Neural cell (in vitro differentiated cells): ENCODE measurements around the gene TMEM218. TPM values are rescaled to one million over a fixed set of nuclear protein-coding genes. Genes with fewer than 3 reads are reported as not detected.

ENCODE experiments used
- H2AFZ ChIP-seq: fragments of 200-600, 300-800 bp; sonication (generic), shearing (Covaris generic); 2 replicates; pipeline ENCODE4 v1.6.0; 2014; ENCODE audit warnings: low read depth, mild to moderate bottlenecking, antibody characterized with exemption, low read length, moderate library complexity
- H3F3A ChIP-seq: fragments of 200-600 bp; shearing (Covaris generic); 2 replicates; pipeline ENCODE4 v1.6.1; 2016; ENCODE audit warnings: mild to moderate bottlenecking, moderate library complexity, mixed read lengths, antibody characterized with exemption, low read length; ENCODE audit not compliant: insufficient read depth, poor library complexity, severe bottlenecking
- H3K27ac ChIP-seq: fragments of 200-600, 300-800 bp; sonication (generic), shearing (Covaris generic); 2 replicates; pipeline ENCODE4 v1.5.1; 2014; ENCODE audit warnings: mild to moderate bottlenecking, low read length, moderate library complexity
- H3K27me3 ChIP-seq: fragments of 300-800, 200-600 bp; sonication (generic), shearing (Covaris generic); 2 replicates; pipeline ENCODE4 v1.6.0; 2014; ENCODE audit warnings: mild to moderate bottlenecking, low read depth, low read length, moderate library complexity; ENCODE audit not compliant: insufficient read depth
- H3K36me3 ChIP-seq: fragments of 300-800, 200-600 bp; sonication (generic), shearing (Covaris generic); 2 replicates; pipeline ENCODE4 v1.5.1; 2014; ENCODE audit warnings: mild to moderate bottlenecking, antibody characterized with exemption, low read length, moderate library complexity; ENCODE audit not compliant: insufficient read depth
- H3K4me2 ChIP-seq: fragments of 300-800, 200-600 bp; sonication (generic), shearing (Covaris generic); 2 replicates; pipeline ENCODE4 v1.6.0; 2014; ENCODE audit warnings: mild to moderate bottlenecking, low read length
- H3K4me3 ChIP-seq: fragments of 300-800, 200-600 bp; sonication (generic), shearing (Covaris generic); 2 replicates; pipeline ENCODE4 v1.5.1; 2014; ENCODE audit warnings: mild to moderate bottlenecking, low read length, moderate library complexity
- H3K79me2 ChIP-seq: fragments of 200-600 bp; shearing (Covaris generic); replicated peaks from 2 replicates; pipeline ENCODE4 v1.6.0; 2014; ENCODE audit warnings: mild to moderate bottlenecking, low read length, moderate library complexity; ENCODE audit not compliant: insufficient read depth
- H3K9ac ChIP-seq: fragments of 300-800, 200-600 bp; sonication (generic), shearing (Covaris generic); 2 replicates; pipeline ENCODE4 v1.6.1; 2016; ENCODE audit warnings: mild to moderate bottlenecking, low read length, mixed read lengths
- H3K9me2 ChIP-seq: fragments of 200-600 bp; shearing (Covaris generic); 2 replicates; pipeline ENCODE4 v1.6.1; 2016; ENCODE audit warnings: mild to moderate bottlenecking, low read length, mixed read lengths; ENCODE audit not compliant: insufficient read depth
- H3K9me3 ChIP-seq: fragments of 200-600, 300-800 bp; sonication (generic), shearing (Covaris generic); 2 replicates; pipeline ENCODE4 v1.6.1; 2016; ENCODE audit warnings: mild to moderate bottlenecking, mixed run types, low read length, moderate library complexity, mixed read lengths
- H4K20me1 ChIP-seq: fragments of 200-600 bp; shearing (Covaris generic); 2 replicates; pipeline ENCODE4 v1.6.1; 2016; ENCODE audit warnings: mild to moderate bottlenecking, mixed run types; ENCODE audit not compliant: insufficient read depth
- EP300 ChIP-seq: fragments of 450-650 bp; conservative IDR thresholded peaks from 2 replicates; pipeline ENCODE4 v1.6.1; 2014; ENCODE audit warnings: antibody characterized with exemption, mild to moderate bottlenecking, moderate library complexity; ENCODE audit not compliant: poor library complexity, severe bottlenecking
- EZH2 ChIP-seq: fragments of 200-600, 300-800 bp; shearing (Covaris generic), sonication (generic); IDR thresholded peaks from 2 replicates; pipeline ENCODE4 v1.6.1; 2014; ENCODE audit warnings: antibody characterized with exemption, low read length, borderline replicate concordance, mild to moderate bottlenecking; ENCODE audit not compliant: insufficient read depth, poor library complexity, severe bottlenecking
- MXI1 ChIP-seq: fragments of 450-650 bp; conservative IDR thresholded peaks from 2 replicates; pipeline ENCODE4 v1.6.1; 2014; ENCODE audit warnings: antibody characterized with exemption, mild to moderate bottlenecking; ENCODE audit not compliant: poor library complexity, severe bottlenecking
- POLR2AphosphoS5 ChIP-seq: IDR thresholded peaks from 2 replicates; pipeline ENCODE4 v1.6.1; 2012
- RAD21 ChIP-seq: fragments of 450-650 bp; conservative IDR thresholded peaks from 2 replicates; pipeline ENCODE4 v1.6.1; 2014; ENCODE audit warnings: antibody characterized with exemption, mild to moderate bottlenecking, moderate library complexity
- REST ChIP-seq: IDR thresholded peaks from 2 replicates; pipeline ENCODE4 v1.6.1; 2012; ENCODE audit warnings: borderline replicate concordance
- SMC3 ChIP-seq: fragments of 450-650 bp; conservative IDR thresholded peaks from 2 replicates; pipeline ENCODE4 v1.6.1; 2014; ENCODE audit warnings: antibody characterized with exemption, mild to moderate bottlenecking, moderate library complexity; ENCODE audit not compliant: poor library complexity
- TAF1 ChIP-seq: IDR thresholded peaks from 2 replicates; pipeline ENCODE4 v1.6.1; 2012; ENCODE audit warnings: low read depth
- polyA plus RNA-seq: library from polyadenylated mRNA; depleted of rRNA; stranded (reverse); fragments of >200 nt; gene quantifications from 2 replicates; pipeline ENCODE4 v1.2.3, GENCODE V29; 2014
- TF ChIP-seq, protein P1 (sequence below): fragments of 450-650 bp; IDR thresholded peaks from 2 replicates; pipeline ENCODE4 v1.5.1; 2014; ENCODE audit warnings: antibody characterized with exemption, mild to moderate bottlenecking, moderate library complexity; ENCODE audit not compliant: poor library complexity, severe bottlenecking

TMEM218 gene
- polyA plus RNA-seq, 1 donor from 2014 or later = 70.0 TPM

GRCh38 chr11:125155767-125156166, 44.3 kb upstream of the TMEM218 start:
- Histone ChIP-seq H3K27me3 (no peaks in the 10 kb centered on the region), H3F3A (no peaks in the 10 kb centered on the region), H3K79me2 (no peaks in the 10 kb centered on the region), H3K36me3 (no peaks in the 10 kb centered on the region), H3K4me3 (no peak overlapping the region), H3K9me2 (no peaks in the 10 kb centered on the region), H3K4me2 (no peak overlapping the region), H3K9ac (no peak overlapping the region), H3K9me3 (no peaks in the 10 kb centered on the region), H4K20me1 (no peaks in the 10 kb centered on the region), H2AFZ (no peak overlapping the region), H3K27ac (no peak overlapping the region)
- TF ChIP-seq EP300 (no peak), MXI1 (no peak)

GRCh38 chr11:125155100-125155444, 43.6 kb upstream of the TMEM218 start:
- no peak overlapping the region for H3K27ac ChIP-seq
- H4K20me1 ChIP-seq = no peaks in the 10 kb centered on the region
- H3K4me3 ChIP-seq = no peak overlapping the region
- H3K9me2 ChIP-seq = no peaks in the 10 kb centered on the region
- no peak overlapping the region for H2AFZ ChIP-seq
- no peaks in the 10 kb centered on the region for H3K79me2 ChIP-seq
- no peaks in the 10 kb centered on the region for H3K27me3 ChIP-seq
- H3K36me3 ChIP-seq = no peaks in the 10 kb centered on the region
- no peak overlapping the region for H3K9ac ChIP-seq
- H3K9me3 ChIP-seq = no peaks in the 10 kb centered on the region
- no peaks in the 10 kb centered on the region for H3F3A ChIP-seq
- TF ChIP-seq EZH2 (no peak), MXI1 (no peak), POLR2AphosphoS5 (no peak), EP300 (no peak), REST (no peak), TAF1 (no peak), RAD21 (no peak), SMC3 (no peak)
- TF ChIP-seq, protein P1, sequence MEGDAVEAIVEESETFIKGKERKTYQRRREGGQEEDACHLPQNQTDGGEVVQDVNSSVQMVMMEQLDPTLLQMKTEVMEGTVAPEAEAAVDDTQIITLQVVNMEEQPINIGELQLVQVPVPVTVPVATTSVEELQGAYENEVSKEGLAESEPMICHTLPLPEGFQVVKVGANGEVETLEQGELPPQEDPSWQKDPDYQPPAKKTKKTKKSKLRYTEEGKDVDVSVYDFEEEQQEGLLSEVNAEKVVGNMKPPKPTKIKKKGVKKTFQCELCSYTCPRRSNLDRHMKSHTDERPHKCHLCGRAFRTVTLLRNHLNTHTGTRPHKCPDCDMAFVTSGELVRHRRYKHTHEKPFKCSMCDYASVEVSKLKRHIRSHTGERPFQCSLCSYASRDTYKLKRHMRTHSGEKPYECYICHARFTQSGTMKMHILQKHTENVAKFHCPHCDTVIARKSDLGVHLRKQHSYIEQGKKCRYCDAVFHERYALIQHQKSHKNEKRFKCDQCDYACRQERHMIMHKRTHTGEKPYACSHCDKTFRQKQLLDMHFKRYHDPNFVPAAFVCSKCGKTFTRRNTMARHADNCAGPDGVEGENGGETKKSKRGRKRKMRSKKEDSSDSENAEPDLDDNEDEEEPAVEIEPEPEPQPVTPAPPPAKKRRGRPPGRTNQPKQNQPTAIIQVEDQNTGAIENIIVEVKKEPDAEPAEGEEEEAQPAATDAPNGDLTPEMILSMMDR = no peak
- no peak overlapping the region for H3K4me2 ChIP-seq
